Measurements from ENCODE around the gene EPHA6.

Gene EPHA6

DNA sequence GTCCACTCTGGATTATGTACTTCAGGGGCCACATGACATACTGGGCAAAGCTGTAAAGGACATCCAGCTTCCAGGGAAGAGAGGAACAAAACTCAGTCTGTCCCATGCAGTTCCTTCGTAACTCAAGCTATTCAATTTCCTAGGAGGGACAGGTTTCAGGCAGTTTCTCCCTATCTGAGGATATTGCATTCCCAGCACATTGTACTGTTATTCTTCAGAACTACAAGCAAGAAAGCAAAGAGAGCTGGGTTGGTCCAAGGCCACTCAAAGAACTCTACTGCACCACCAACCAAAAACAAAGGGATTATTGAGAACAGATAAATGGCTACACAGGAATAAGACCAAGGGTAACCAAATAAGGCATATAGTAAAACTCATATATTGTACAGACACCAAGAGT is 832.5 kb downstream of the EPHA6 start:
- DNase-seq (ENCODE audit: low spot score) = no peak

- DNase-seq (ENCODE audit: low spot score) = no peak
These were observed 833.1 kb downstream of the EPHA6 start for GRCh38 chr3:97647441-97647982.

- DNase-seq (ENCODE audit: low spot score) = no peak
These were observed 841.6 kb downstream of the EPHA6 start for GRCh38 chr3:97655971-97656370.

- DNase-seq (ENCODE audit: low spot score) = no peak
These were observed 842.2 kb downstream of the EPHA6 start for GRCh38 chr3:97656638-97657037.

- DNase-seq (ENCODE audit: low spot score) = no peak
These were observed 844.4 kb downstream of the EPHA6 start for GRCh38 chr3:97658668-97659285.

DNA sequence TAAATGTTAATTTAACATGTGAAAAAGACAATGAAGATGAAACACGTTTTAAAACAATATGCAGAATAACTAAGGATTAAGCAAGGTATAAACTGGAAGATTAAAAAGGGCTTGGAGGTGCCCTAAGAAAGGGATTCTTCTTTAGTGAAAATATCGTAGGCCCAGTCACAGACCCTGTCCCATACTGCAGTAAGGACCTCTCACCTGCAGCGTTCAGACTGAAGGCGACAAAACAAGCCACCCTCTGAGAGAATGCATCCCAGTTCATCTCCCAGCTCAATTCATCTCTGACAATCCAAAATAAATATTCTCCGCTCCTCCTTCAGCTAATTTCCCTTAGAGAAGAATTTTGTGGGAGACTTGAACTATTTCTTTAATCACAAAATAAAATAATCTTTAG is 847.9 kb downstream of the EPHA6 start:
- no peak for DNase-seq (ENCODE audit: low spot score)

DNA sequence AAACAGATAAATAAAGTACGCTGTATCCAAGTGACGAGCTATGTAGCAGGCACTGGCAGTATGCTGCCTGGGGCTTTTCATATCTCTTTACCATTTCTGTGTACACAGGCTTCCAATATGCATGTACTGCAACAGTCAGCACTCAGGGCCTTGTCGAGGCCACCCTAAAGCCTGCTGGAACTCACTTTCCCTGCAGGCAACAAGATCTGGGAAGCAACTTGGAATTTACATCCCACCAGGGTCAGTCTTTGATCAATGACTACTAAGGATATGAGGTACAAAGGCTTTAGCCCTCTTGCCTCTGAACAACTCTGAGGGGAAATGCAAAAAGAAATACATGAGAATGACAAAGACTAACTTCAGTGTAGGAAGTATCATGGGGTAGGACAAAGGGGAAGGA is 848.4 kb downstream of the EPHA6 start:
- DNase-seq (ENCODE audit: low spot score) = no peak

DNA sequence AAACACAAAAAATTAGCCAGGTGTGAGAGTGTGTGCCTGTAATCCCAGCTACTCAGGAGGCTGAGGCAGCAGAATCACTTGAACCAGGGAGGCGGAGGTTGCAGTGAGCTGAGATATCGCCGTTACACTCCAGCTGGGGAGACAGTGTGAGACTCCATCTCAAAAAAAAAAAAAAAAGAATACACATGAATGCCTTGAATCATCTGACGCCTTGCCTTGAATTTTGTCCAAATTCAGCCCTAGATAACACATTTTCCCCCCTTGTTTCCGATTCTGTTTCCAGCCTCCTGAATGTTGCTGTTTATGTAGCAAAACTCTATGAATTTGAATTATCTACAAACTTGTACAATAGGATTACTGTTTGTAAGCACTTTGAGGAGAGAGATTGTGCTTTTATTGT is 851.5 kb downstream of the EPHA6 start:
- no peak for DNase-seq (ENCODE audit: low spot score)

- no peak for DNase-seq (ENCODE audit: low spot score)
These were observed 856.6 kb downstream of the EPHA6 start for GRCh38 chr3:97670952-97671351.

GRCh38 chr3:97673357-97673997 is 859.1 kb downstream of the EPHA6 start:
- no peak for DNase-seq (ENCODE audit: low spot score)

GRCh38 chr3:97674461-97674860 is 860.1 kb downstream of the EPHA6 start:
- DNase-seq (ENCODE audit: low spot score) = no peak

GRCh38 chr3:97680210-97680609 is 865.8 kb downstream of the EPHA6 start:
- DNase-seq (ENCODE audit: low spot score) = no peak

DNA sequence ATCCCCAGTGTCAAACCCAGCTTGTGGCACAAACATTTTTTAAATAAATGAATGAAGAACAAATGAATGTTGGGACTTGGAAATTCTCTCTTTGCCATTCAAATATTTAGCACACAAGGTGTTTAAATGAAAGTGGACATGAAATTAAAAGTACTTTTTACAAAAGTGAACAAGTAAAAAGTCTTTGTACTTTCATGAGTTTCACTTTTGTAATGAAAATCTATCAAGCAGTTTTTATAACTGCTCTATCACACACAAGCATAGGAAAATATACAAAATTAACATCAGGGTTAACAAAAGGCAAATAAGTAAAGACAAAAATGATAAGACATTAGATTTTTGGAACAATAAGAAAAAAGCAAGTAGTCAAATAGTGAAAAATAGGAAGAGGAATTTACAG is 866.3 kb downstream of the EPHA6 start:
- no peak for DNase-seq (ENCODE audit: low spot score)

- DNase-seq (ENCODE audit: low spot score) = no peak
These were observed 870.1 kb downstream of the EPHA6 start for GRCh38 chr3:97684490-97684889.

- DNase-seq (ENCODE audit: low spot score) = no peak
These were observed 871.9 kb downstream of the EPHA6 start for GRCh38 chr3:97686258-97686657.

- no peak for DNase-seq (ENCODE audit: low spot score)
These were observed 873.3 kb downstream of the EPHA6 start for GRCh38 chr3:97687734-97688133.

DNA sequence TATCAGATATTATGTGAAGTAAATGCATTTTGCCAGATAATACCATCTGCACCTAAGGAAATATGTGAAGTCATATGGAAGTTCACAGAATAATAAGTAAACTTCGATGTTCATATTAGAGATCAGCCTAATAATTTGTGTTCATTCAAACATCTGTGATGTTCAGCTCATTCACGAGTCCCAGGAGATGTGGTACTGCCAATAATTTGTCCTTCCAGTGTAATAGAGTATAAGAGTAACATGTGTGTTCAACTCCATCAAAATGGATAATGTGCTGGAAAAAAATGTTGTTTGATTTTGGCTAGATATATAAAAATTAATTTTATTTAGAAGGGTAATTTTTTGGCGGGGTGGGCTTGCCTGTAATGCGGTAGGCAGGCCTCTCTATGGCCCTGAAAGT is 874.7 kb downstream of the EPHA6 start:
- DNase-seq (ENCODE audit: low spot score) = no peak

GRCh38 chr3:97689962-97690361 is 875.6 kb downstream of the EPHA6 start:
- no peak for DNase-seq (ENCODE audit: low spot score)

DNA sequence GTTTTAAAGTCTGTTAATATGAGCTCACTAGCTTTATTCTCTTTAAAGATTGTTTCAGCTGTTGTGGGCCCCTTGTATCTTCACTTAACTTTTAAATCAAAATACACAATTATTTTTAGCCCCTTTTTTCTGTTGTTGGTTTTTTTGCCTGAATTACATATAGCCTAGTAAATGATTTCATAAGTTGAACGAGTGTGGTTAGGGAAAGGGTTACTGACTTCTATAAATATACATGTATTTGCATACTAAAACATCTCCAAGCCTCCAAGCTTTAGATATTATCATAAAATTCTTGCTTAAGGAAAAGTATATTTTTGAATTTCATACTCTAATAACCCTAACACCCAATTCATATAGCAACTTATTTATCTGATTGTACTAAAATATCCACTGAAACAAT is 877.0 kb downstream of the EPHA6 start:
- no peak for DNase-seq (ENCODE audit: low spot score)

DNA sequence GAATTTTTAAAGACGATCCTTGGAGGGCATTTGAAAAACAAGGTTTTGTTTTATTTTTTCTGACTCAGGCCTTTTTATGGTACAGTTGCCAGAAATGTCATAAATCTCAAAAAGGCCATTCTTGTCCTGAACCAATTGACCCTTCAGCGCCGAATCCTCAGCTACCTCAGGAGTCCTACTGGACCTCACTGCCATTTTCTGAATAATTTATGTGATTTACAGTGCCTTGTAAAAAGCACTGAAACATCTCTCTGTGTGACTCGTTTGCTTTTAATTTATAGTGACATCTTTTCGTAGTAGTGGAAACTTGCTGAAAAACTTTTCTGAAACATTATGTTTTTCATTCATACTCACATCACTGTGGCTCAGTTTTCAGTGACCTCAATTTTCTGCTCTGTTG is 878.0 kb downstream of the EPHA6 start:
- DNase-seq (ENCODE audit: low spot score) = no peak

DNA sequence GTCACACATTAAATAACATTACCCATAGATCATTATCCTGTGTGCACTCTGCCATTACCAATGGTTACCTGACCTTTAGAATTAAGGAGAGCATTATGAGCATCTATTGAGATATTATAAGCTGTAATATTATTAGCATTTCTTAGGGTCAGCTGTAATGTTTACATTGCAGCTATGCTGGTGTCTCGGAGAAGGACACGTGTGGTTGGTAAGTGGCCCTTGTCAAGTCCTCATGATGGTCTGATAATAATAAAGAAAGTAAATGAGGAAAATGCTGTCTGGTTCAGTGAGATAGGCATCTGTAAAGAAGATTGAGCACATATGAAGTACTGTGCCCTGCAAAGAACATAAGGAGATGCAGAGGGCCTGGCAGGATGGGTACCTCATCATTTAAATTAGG is 878.4 kb downstream of the EPHA6 start:
- no peak for DNase-seq (ENCODE audit: low spot score)

GRCh38 chr3:97694876-97695275 is 880.5 kb downstream of the EPHA6 start:
- no peak for DNase-seq (ENCODE audit: low spot score)

DNA sequence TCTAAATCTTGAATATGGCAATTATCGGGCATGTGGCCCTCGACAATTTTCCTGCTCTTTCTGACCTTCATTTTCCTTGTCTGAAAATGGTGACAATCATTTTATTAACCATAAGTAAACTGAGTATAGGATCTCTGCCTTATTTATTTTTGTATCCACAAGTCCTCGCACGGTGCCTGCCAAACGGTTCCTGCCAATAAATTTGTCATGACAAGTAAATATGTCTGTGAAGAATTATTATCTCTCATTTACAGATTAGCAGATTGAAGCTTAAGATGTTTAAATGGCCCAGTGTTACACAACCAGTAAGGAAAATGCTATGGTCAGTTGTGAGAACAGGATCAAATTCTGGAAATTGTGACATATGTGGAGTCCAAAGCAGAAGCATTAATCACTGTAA is 884.3 kb downstream of the EPHA6 start:
- no peak for DNase-seq (ENCODE audit: low spot score)

- no peak for DNase-seq (ENCODE audit: low spot score)
These were observed 885.5 kb downstream of the EPHA6 start for GRCh38 chr3:97699889-97700288.
